HL-60/S4 treated with retinoic acid at 250 ng/mL for 4 days and 3 days (cell line): ENCODE data around the gene RELCH.

Source experiments
- in situ Hi-C: fragments of 300-500 bp; cut with MboI; formaldehyde crosslinking; loops from 2 replicates; pipeline ENCODE4 v1.7.0; 2022; ENCODE audit warnings: low sequenced_read_pairs

Gene RELCH

GRCh38 chr18:62187543-62188510, 772 bp downstream of the RELCH start:
- in situ Hi-C loops = loop anchor here (25.0 kb wide), 2 partner anchors 374 to 799 kb away; no protein-coding TSS in a partner anchor

GRCh38 chr18:62189208-62189607, 2.2 kb downstream of the RELCH start:
- in situ Hi-C loops = loop anchor here (25.0 kb wide), 2 partner anchors 373 to 798 kb away; no protein-coding TSS in a partner anchor

- in situ Hi-C loops = loop anchor here (25.0 kb wide), 2 partner anchors 366 to 791 kb away; no protein-coding TSS in a partner anchor
Measured at GRCh38 chr18:62196079-62196478, 9.0 kb downstream of the RELCH start.

GRCh38 chr18:62196980-62197379, 9.9 kb downstream of the RELCH start:
- in situ Hi-C loops = loop anchor here (25.0 kb wide), 2 partner anchors 365 to 790 kb away; no protein-coding TSS in a partner anchor

- in situ Hi-C loops = loop anchor here (25.0 kb wide), 2 partner anchors 364 to 789 kb away; no protein-coding TSS in a partner anchor
Measured at GRCh38 chr18:62198259-62198658, 11.2 kb downstream of the RELCH start.

GRCh38 chr18:62199629-62200028, 12.6 kb downstream of the RELCH start:
- in situ Hi-C loops = loop anchor here (25.0 kb wide), 2 partner anchors 363 to 788 kb away; no protein-coding TSS in a partner anchor

- in situ Hi-C loops = no loop called here
Measured at GRCh38 chr18:62200121-62200914, 13.3 kb downstream of the RELCH start.

- in situ Hi-C loops = no loop called here
Measured at GRCh38 chr18:62201870-62202269, 14.8 kb downstream of the RELCH start.

- in situ Hi-C loops = no loop called here
Measured at GRCh38 chr18:62205824-62206223, 18.8 kb downstream of the RELCH start.

GRCh38 chr18:62206593-62206992, 19.5 kb downstream of the RELCH start:
- in situ Hi-C loops = no loop called here

- in situ Hi-C loops = no loop called here
Measured at GRCh38 chr18:62209046-62209445, 22.0 kb downstream of the RELCH start.

- in situ Hi-C loops = no loop called here
Measured at GRCh38 chr18:62210138-62210537, 23.1 kb downstream of the RELCH start.

GRCh38 chr18:62211325-62211828, 24.3 kb downstream of the RELCH start:
- in situ Hi-C loops = no loop called here

- in situ Hi-C loops = no loop called here
Measured at GRCh38 chr18:62214790-62215189, 27.7 kb downstream of the RELCH start.

GRCh38 chr18:62224229-62224628, 37.2 kb downstream of the RELCH start:
- in situ Hi-C loops = no loop called here

- in situ Hi-C loops = no loop called here
Measured at GRCh38 chr18:62226047-62226446, 39.0 kb downstream of the RELCH start.

- in situ Hi-C loops = no loop called here
Measured at GRCh38 chr18:62236252-62236651, 49.2 kb downstream of the RELCH start.

GRCh38 chr18:62239475-62239874, 52.4 kb downstream of the RELCH start:
- in situ Hi-C loops = no loop called here

GRCh38 chr18:62242955-62243354, 55.9 kb downstream of the RELCH start:
- in situ Hi-C loops = no loop called here

GRCh38 chr18:62245177-62245576, 58.1 kb downstream of the RELCH start:
- in situ Hi-C loops = no loop called here

- in situ Hi-C loops = no loop called here
Measured at GRCh38 chr18:62245699-62246098, 58.6 kb downstream of the RELCH start.
